ENCODE measurements around the gene PTGDR2.

The PTGDR2 gene

GRCh38 chr11:60854847-60855725 lies 664 bp downstream of the PTGDR2 start:
- WGBS, 2 donors (ENCODE audit: extremely low coverage in 2 of 2, insufficient read length in 2 of 2, insufficient replicate concordance in 1 of 2): no CpG with 5 or more reads among the region's 8 CpGs

GRCh38 chr11:60854140-60854846 lies 1.5 kb downstream of the PTGDR2 start:
- Histone ChIP-seq H2BK15ac (ENCODE audit: low read length) (no peak overlapping the region), H3K36me3 (replicated peaks in 1 of 2; ENCODE audit: control insufficient read depth in 2 of 2, insufficient read depth in 2 of 2, low read length in 2 of 2) (peaks cover 19 to 25% of the 10 kb centered on the region in 2 donors), H2BK120ac (ENCODE audit: low read depth, low read length) (no peak overlapping the region), H4K91ac (ENCODE audit: low read depth, low read length, poor library complexity) (no peak overlapping the region), H4K8ac (ENCODE audit: low read depth, low read length) (no peak overlapping the region), H2BK12ac (ENCODE audit: low read length) (no peak overlapping the region), H2AK5ac (ENCODE audit: low read depth, low read length) (no peak overlapping the region), H3K9me3 (replicated peaks in 1 of 2; ENCODE audit: control insufficient read depth in 2 of 2, insufficient read depth in 1 of 2, low read depth in 1 of 2, low read length in 2 of 2) (no peaks in the 10 kb centered on the region), H2BK5ac (ENCODE audit: low read length) (no peak overlapping the region), H3K9ac (ENCODE audit: low read depth, low read length, poor library complexity) (no peak overlapping the region), H3K4me1 (ENCODE audit: control insufficient read depth in 2 of 2, insufficient read depth in 1 of 2, low read depth in 1 of 2, low read length in 2 of 2) (no peaks in the 10 kb centered on the region), H2AFZ (ENCODE audit: low read length) (no peak overlapping the region), H3K27me3 (ENCODE audit: control insufficient read depth in 3 of 3, insufficient read depth in 3 of 3, low read depth in 1 of 3, low read length in 3 of 3) (no peaks in the 10 kb centered on the region), H3K4ac (ENCODE audit: low read length) (no peak overlapping the region), H3K79me1 (ENCODE audit: low read depth, low read length) (no peaks in the 10 kb centered on the region), H3K27ac (replicated peaks; ENCODE audit: low read length) (no peak overlapping the region), H3K18ac (ENCODE audit: low read length) (no peak overlapping the region), H3K4me3 (ENCODE audit: low read length in 2 of 2) (no peak overlapping the region), H3K23ac (ENCODE audit: low read depth, low read length, poor library complexity) (no peak overlapping the region), H3K14ac (ENCODE audit: low read length) (no peak overlapping the region), H3K4me2 (ENCODE audit: insufficient read depth, low read length, poor library complexity, severe bottlenecking) (no peak overlapping the region)
- no CpG with 5 or more reads among the region's 8 CpGs for WGBS, 2 donors (ENCODE audit: extremely low coverage in 2 of 2, insufficient read length in 2 of 2, insufficient replicate concordance in 1 of 2)
- DNase-seq (ENCODE audit: low spot score): no peak

More at GRCh38 chr11:60854847-60855725, 664 bp downstream of the PTGDR2 start:
- H3K36me3 ChIP-seq (replicated peaks in 1 of 2; ENCODE audit: control insufficient read depth in 2 of 2, insufficient read depth in 2 of 2, low read length in 2 of 2): peaks cover 11 to 17% of the 10 kb centered on the region in 2 donors
- no peak overlapping the region for H2BK12ac ChIP-seq (ENCODE audit: low read length)
- no peak overlapping the region for H3K27ac ChIP-seq (replicated peaks; ENCODE audit: low read length)
- H3K27me3 ChIP-seq (ENCODE audit: control insufficient read depth in 3 of 3, insufficient read depth in 3 of 3, low read depth in 1 of 3, low read length in 3 of 3): no peaks in the 10 kb centered on the region
- H3K79me1 ChIP-seq (ENCODE audit: low read depth, low read length): no peaks in the 10 kb centered on the region
- no peak overlapping the region for H2BK5ac ChIP-seq (ENCODE audit: low read length)
- H2BK120ac ChIP-seq (ENCODE audit: low read depth, low read length): no peak overlapping the region
- H3K4me2 ChIP-seq (ENCODE audit: insufficient read depth, low read length, poor library complexity, severe bottlenecking): no peak overlapping the region
- H2BK15ac ChIP-seq (ENCODE audit: low read length): no peak overlapping the region
- H3K4me3 ChIP-seq (ENCODE audit: low read length in 2 of 2): no peak overlapping the region
- H4K8ac ChIP-seq (ENCODE audit: low read depth, low read length): no peak overlapping the region
- no peaks in the 10 kb centered on the region for H3K9me3 ChIP-seq (replicated peaks in 1 of 2; ENCODE audit: control insufficient read depth in 2 of 2, insufficient read depth in 1 of 2, low read depth in 1 of 2, low read length in 2 of 2)
- H2AK5ac ChIP-seq (ENCODE audit: low read depth, low read length): no peak overlapping the region
- H3K4me1 ChIP-seq (ENCODE audit: control insufficient read depth in 2 of 2, insufficient read depth in 1 of 2, low read depth in 1 of 2, low read length in 2 of 2): no peaks in the 10 kb centered on the region
- H3K4ac ChIP-seq (ENCODE audit: low read length): no peak overlapping the region
- no peak overlapping the region for H3K9ac ChIP-seq (ENCODE audit: low read depth, low read length, poor library complexity)
- H4K91ac ChIP-seq (ENCODE audit: low read depth, low read length, poor library complexity): no peak overlapping the region
- DNase-seq (ENCODE audit: low spot score): no peak
- H3K14ac ChIP-seq (ENCODE audit: low read length): no peak overlapping the region
- no peak overlapping the region for H3K18ac ChIP-seq (ENCODE audit: low read length)
- H3K23ac ChIP-seq (ENCODE audit: low read depth, low read length, poor library complexity): no peak overlapping the region
- no peak overlapping the region for H2AFZ ChIP-seq (ENCODE audit: low read length)

GRCh38 chr11:60852982-60853950 lies 2.5 kb downstream of the PTGDR2 start:
- no CpG with 5 or more reads among the region's 68 CpGs for WGBS, 2 donors (ENCODE audit: extremely low coverage in 2 of 2, insufficient read length in 2 of 2, insufficient replicate concordance in 1 of 2)

More at GRCh38 chr11:60852982-60853950, 2.5 kb downstream of the PTGDR2 start:
- Histone ChIP-seq H4K91ac (ENCODE audit: low read depth, low read length, poor library complexity) (no peak overlapping the region), H3K4me1 (ENCODE audit: control insufficient read depth in 2 of 2, insufficient read depth in 1 of 2, low read depth in 1 of 2, low read length in 2 of 2) (no peaks in the 10 kb centered on the region), H2BK12ac (ENCODE audit: low read length) (no peak overlapping the region), H3K9me3 (replicated peaks in 1 of 2; ENCODE audit: control insufficient read depth in 2 of 2, insufficient read depth in 1 of 2, low read depth in 1 of 2, low read length in 2 of 2) (no peaks in the 10 kb centered on the region), H3K9ac (ENCODE audit: low read depth, low read length, poor library complexity) (peak overlapping the region; percentile 38), H3K23ac (ENCODE audit: low read depth, low read length, poor library complexity) (peak overlapping the region; percentile 73), H3K4ac (ENCODE audit: low read length) (peak overlapping the region; percentile 11), H2AK5ac (ENCODE audit: low read depth, low read length) (no peak overlapping the region), H3K18ac (ENCODE audit: low read length) (peak overlapping the region; percentile 17), H2BK120ac (ENCODE audit: low read depth, low read length) (no peak overlapping the region), H3K27me3 (ENCODE audit: control insufficient read depth in 3 of 3, insufficient read depth in 3 of 3, low read depth in 1 of 3, low read length in 3 of 3) (no peaks in the 10 kb centered on the region), H3K14ac (ENCODE audit: low read length) (peak overlapping the region; percentile 71), H2BK5ac (ENCODE audit: low read length) (no peak overlapping the region), H3K4me3 (ENCODE audit: low read length in 2 of 2) (peak overlapping the region in 1 of 2 donors; percentile 26), H3K79me1 (ENCODE audit: low read depth, low read length) (no peaks in the 10 kb centered on the region), H4K8ac (ENCODE audit: low read depth, low read length) (peak overlapping the region; percentile 94), H3K36me3 (replicated peaks in 1 of 2; ENCODE audit: control insufficient read depth in 2 of 2, insufficient read depth in 2 of 2, low read length in 2 of 2) (peaks cover 28 to 36% of the 10 kb centered on the region in 2 donors), H2AFZ (ENCODE audit: low read length) (no peak overlapping the region), H3K27ac (replicated peaks; ENCODE audit: low read length) (no peak overlapping the region), H2BK15ac (ENCODE audit: low read length) (no peak overlapping the region), H3K4me2 (ENCODE audit: insufficient read depth, low read length, poor library complexity, severe bottlenecking) (no peak overlapping the region)
- DNase-seq (ENCODE audit: low spot score): no peak
